Measurements from ENCODE around the gene SDC1.

Gene SDC1

GRCh38 chr2:20227894-20228505 lies 3.1 kb upstream of the SDC1 start:
- DNase-seq, result no peak

GRCh38 chr2:20226152-20226545 lies 1.2 kb upstream of the SDC1 start:
- no peak for DNase-seq

- DNase-seq, result peak; percentile 23 to 32
Observed at GRCh38 chr2:20225294-20226151, 593 bp upstream of the SDC1 start.

GRCh38 chr2:20224164-20224715 lies 690 bp downstream of the SDC1 start:
- no peak for DNase-seq

- no peak for DNase-seq
Observed at GRCh38 chr2:20223407-20224163, 1.3 kb downstream of the SDC1 start.

GRCh38 chr2:20222769-20223406 lies 2.0 kb downstream of the SDC1 start:
- no peak for DNase-seq

- no peak for DNase-seq
Observed at GRCh38 chr2:20222014-20222768, 2.7 kb downstream of the SDC1 start.

GRCh38 chr2:20221555-20221973 lies 3.4 kb downstream of the SDC1 start:
- no peak for DNase-seq

- no peak for DNase-seq
Observed at GRCh38 chr2:20220806-20221554, 4.0 kb downstream of the SDC1 start.

- no peak for DNase-seq
Observed at GRCh38 chr2:20219763-20220380, 5.1 kb downstream of the SDC1 start.

GRCh38 chr2:20218331-20219320 lies 6.3 kb downstream of the SDC1 start:
- DNase-seq, result no peak

GRCh38 chr2:20217041-20217970 lies 7.6 kb downstream of the SDC1 start:
- DNase-seq, result no peak

- DNase-seq, result no peak
Observed at GRCh38 chr2:20216130-20217025, 8.6 kb downstream of the SDC1 start.

- DNase-seq, result no peak
Observed at GRCh38 chr2:20215183-20216040, 9.5 kb downstream of the SDC1 start.

- no peak for DNase-seq
Observed at GRCh38 chr2:20214566-20215182, 10.3 kb downstream of the SDC1 start.
